Heart left ventricle (tissue), 16 donors: ENCODE results near the gene OXSR1. TPM values are rescaled to one million over a fixed set of nuclear protein-coding genes. Genes with fewer than 3 reads are reported as not detected.

Experiments
- ATAC-seq, 4 donors: fragments of 200-7000 bp; cut with Tn5 transposase; one replicate each; pipeline ENCODE4 v1.9.1; 2020 to 2022; ENCODE audit warnings: moderate library complexity in 4 of 4, mild to moderate bottlenecking in 3 of 4, moderate number of reproducible peaks in 1 of 4
- DNase-seq, 5 donors: peaks; one replicate each; pipeline ENCODE4 v3.0.0-alpha.2; 2020
- H3K27ac ChIP-seq, 12 donors: fragments of 200-600 bp; sonication (generic) in 4 of 12; one replicate each; pipeline versions ENCODE4 v1.5.0 to v1.8.0; 2016 to 2022; ENCODE audit warnings: mild to moderate bottlenecking in 2 of 12
- H3K27me3 ChIP-seq, 9 donors: fragments of 200-600 bp; sonication (generic) in 2 of 9; one replicate each; pipeline versions ENCODE4 v1.5.1 to v1.8.0; 2016 to 2022; ENCODE audit warnings: mild to moderate bottlenecking in 3 of 9
- H3K36me3 ChIP-seq, 9 donors: fragments of 200-600 bp; sonication (generic) in 2 of 9; one replicate each; pipeline versions ENCODE4 v1.5.0 to v1.8.0; 2018 to 2022; ENCODE audit warnings: mild to moderate bottlenecking in 2 of 9
- H3K4me1 ChIP-seq, 12 donors: fragments of 200-600 bp; sonication (generic) in 4 of 12; one replicate each; pipeline versions ENCODE4 v1.5.0 to v1.8.0; 2016 to 2022; ENCODE audit warnings: mild to moderate bottlenecking in 3 of 12
- H3K4me3 ChIP-seq, 12 donors: fragments of 200-600 bp; sonication (generic) in 4 of 12; one replicate each; pipeline versions ENCODE4 v1.5.0 to v1.8.0; 2017 to 2022; ENCODE audit warnings: mild to moderate bottlenecking in 9 of 12, moderate library complexity in 4 of 12
- H3K9me3 ChIP-seq, 12 donors: fragments of 200-600 bp; sonication (generic) in 4 of 12; one replicate each; pipeline versions ENCODE4 v1.5.0 to v1.8.0; 2016 to 2022; ENCODE audit warnings: mild to moderate bottlenecking in 1 of 12
- POLR2A ChIP-seq, 2 donors: fragments of 450-650 bp; IDR thresholded peaks; one replicate each; pipeline ENCODE4 v1.6.1; 2017; ENCODE audit warnings: antibody characterized with exemption in 2 of 2, mild to moderate bottlenecking in 2 of 2, moderate library complexity in 2 of 2
- WGBS, 4 donors: extraction: QIAGEN DNeasy Blood & Tissue Kit in 2 of 4; methylation state at CpG; one replicate each; pipeline versions ENCODE4 v1.1.5 to v1.1.7; 2013 to 2018; 5-methylcytosine and 5-hydroxymethylcytosine counted together
- intact Hi-C, 10 donors: fragments of 100-400 bp; cut with DNase I; formaldehyde crosslinking; loops; one replicate each; pipeline versions ENCODE4 v1.11.1 to v1.14.2; 2022
- polyA plus RNA-seq, 2 donors: library from polyadenylated mRNA; stranded (reverse); fragments of 200-250 nt; gene quantifications; one replicate each; pipeline ENCODE4 v1.2.3, GENCODE V29; 2013
- total RNA-seq, 9 donors: library from RNA; depleted of rRNA in 2 of 9; stranded (reverse); fragments of >200 nt in 2 of 9; fragmentation: NEBNext Ultra II Directional in 3 of 9; extraction: Animal tissue kit (Norgen Biotek cat#: 25700) in 3 of 9; gene quantifications; one replicate each; pipeline versions ENCODE4 v1.1.0 to v1.2.4, GENCODE V29; 2016 to 2023
- TF ChIP-seq, protein P1 (sequence below), 12 donors: fragments of 200-600 bp; sonication (generic) in 4 of 12; IDR thresholded peaks; one replicate each; pipeline versions ENCODE4 v1.5.0 to v1.8.0; 2018 to 2022; ENCODE audit warnings: antibody characterized with exemption in 12 of 12, mild to moderate bottlenecking in 5 of 12
- donor health status: ischemic (EF 13 %, LVEDD 7.1; RV severe dilation, severe dysfunction).
- donor health status: healthy with polysubstance abuse.
- donor health status: DM: no; HTN: yes; CAD: no.
- donor health status: DM: no; HTN: no; CAD: no.
- donor health status: ischemic (EF 25% LVEDD 6.9; RV normal size, moderate dysfunction).
- donor health status: ischemic (EF 25% LVEDD 5.7; RV mildly dilated, moderate dysfunction).
- donor health status: healthy.
- donor health status: DM: yes; HTN: yes; CAD: no.
- donor health status: ischemic (EF 35%, LVEDD 5.7; RV mildly dilated, moderate dysfunction).
- donor health status: nonischemic (EF 11% LVEDD 7.7; RV severe dilation, severe dysfunction).
- donor health status: DM: yes; HTN: yes; CAD: no.
- donor health status: PGD.
- donor health status: ischemic (EF 29% LVEDD 5.4; RV normal size, mild dysfunction).
- donor health status: nonischemic (EF 23%, LVEDD 6.1; RV moderate dilation, normal function).

The OXSR1 gene
- total and polyA plus RNA-seq, 11 donors, result 10.4 to 38.3 (median 31.7) TPM

DNA sequence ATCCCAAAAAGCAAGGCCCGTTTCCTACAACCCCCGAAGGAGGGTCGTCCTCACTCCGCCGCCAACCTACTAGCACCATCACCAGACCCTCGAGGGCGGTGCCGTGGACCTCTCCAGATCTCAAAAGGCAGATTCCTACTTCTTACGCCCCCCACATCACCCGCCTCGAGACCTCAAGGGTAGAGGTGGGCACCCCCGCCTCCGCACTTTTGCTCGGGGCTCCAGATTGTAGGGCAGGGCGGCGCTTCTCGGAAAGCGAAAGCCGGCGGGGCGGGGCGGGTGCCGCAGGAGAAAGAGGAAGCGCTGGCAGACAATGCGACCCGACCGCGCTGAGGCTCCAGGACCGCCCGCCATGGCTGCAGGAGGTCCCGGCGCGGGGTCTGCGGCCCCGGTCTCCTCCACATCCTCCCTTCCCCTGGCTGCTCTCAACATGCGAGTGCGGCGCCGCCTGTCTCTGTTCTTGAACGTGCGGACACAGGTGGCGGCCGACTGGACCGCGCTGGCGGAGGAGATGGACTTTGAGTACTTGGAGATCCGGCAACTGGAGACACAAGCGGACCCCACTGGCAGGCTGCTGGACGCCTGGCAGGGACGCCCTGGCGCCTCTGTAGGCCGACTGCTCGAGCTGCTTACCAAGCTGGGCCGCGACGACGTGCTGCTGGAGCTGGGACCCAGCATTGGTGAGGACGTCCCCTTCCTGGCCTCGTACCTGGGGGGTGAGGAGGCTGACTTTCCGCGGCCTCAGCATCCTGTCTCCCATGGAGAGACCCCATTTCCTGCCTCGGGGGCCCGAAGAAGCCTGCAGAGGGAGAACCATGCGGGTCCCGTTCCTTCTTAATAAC is 26.8 kb upstream of the OXSR1 start, which contains the start of gene MYD88:
Gene MYD88, plus strand, starts transcription at position 313 of the 842 bp plus-strand sequence. Its CDS starts 40 bp downstream, at position 353.
- H3K4me1 ChIP-seq, result peaks cover 0 to 68% (median 34%) of the 10 kb centered on the region in 12 donors
- ATAC-seq, result peak in 3 of 4 donors; percentile 45 to 62 (median 59)

DNA sequence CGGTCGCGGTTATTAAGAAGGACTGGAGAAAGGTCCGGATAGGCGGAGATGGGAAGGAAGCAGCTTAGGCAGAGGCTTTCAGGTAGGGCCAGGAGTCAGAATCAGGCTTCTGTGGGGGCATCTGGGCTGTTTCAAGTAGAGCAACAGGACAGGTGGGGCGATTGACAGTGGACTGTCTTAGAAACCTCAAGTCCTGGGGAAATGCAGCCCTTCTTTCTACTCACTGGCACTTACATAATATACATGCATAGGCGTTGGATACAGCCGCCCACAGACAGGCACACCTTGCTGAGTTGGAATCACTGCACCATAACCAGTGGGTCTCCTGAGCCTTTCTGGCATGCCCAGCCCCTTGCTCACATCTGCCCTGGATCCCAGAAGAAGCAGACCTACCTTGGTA is 26.1 kb upstream of the OXSR1 start:
- no peak for TF ChIP-seq POLR2A (IDR thresholded peaks at IDR 0.05)
- TF ChIP-seq, protein P1, sequence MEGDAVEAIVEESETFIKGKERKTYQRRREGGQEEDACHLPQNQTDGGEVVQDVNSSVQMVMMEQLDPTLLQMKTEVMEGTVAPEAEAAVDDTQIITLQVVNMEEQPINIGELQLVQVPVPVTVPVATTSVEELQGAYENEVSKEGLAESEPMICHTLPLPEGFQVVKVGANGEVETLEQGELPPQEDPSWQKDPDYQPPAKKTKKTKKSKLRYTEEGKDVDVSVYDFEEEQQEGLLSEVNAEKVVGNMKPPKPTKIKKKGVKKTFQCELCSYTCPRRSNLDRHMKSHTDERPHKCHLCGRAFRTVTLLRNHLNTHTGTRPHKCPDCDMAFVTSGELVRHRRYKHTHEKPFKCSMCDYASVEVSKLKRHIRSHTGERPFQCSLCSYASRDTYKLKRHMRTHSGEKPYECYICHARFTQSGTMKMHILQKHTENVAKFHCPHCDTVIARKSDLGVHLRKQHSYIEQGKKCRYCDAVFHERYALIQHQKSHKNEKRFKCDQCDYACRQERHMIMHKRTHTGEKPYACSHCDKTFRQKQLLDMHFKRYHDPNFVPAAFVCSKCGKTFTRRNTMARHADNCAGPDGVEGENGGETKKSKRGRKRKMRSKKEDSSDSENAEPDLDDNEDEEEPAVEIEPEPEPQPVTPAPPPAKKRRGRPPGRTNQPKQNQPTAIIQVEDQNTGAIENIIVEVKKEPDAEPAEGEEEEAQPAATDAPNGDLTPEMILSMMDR (IDR thresholded peaks at IDR 0.05), result no peak
- Histone ChIP-seq H3K27me3 (no peaks in the 10 kb centered on the region), H3K4me1 (peaks cover 0 to 64% (median 29%) of the 10 kb centered on the region in 12 donors), H3K9me3 (no peaks in the 10 kb centered on the region), H3K27ac (peak overlapping the region; percentile 90 to 99 (median 94)), H3K36me3 (peaks cover 0 to 36% (median 12%) of the 10 kb centered on the region in 9 donors), H3K4me3 (peak overlapping the region; percentile 29 to 99 (median 90))
- intact Hi-C loops, result loop anchor here in 5 of 10 donors (2.0 to 10.0 kb wide), 7 partner anchors 26 to 336 kb away; partner anchors contain the start of genes ACVR2B (in 2 of the 5), XYLB (in 2 of the 5) and OXSR1 (in 1 of the 5)
- WGBS, 4 donors, result 26 to 43% (median 29%) methylated on average over 8 of the region's 8 CpGs
- no peak for ATAC-seq
- DNase-seq, result no peak

More for the DNA sequence above, 26.8 kb upstream of the OXSR1 start, which contains the start of gene MYD88:
- Histone ChIP-seq H3K4me3 (peak within 1 kb of the TSS; percentile 29 to 99 (median 90)), H3K9me3 (no peaks in the 10 kb centered on the region), H3K27ac (peak within 1 kb of the TSS; percentile 90 to 99 (median 94)), H3K36me3 (peaks cover 0 to 42% (median 19%) of the 10 kb centered on the region in 9 donors), H3K27me3 (no peaks in the 10 kb centered on the region)
- DNase-seq, result peak; percentile 85 to 94 (median 89)
- TF ChIP-seq, protein P1 (IDR thresholded peaks at IDR 0.05), result peak in 1 of 12 donors; percentile 17
- TF ChIP-seq POLR2A (IDR thresholded peaks at IDR 0.05), result peak in 1 of 2 donors; percentile 67
- intact Hi-C loops, result loop anchor here in 5 of 10 donors (2.0 to 10.0 kb wide), 7 partner anchors 26 to 336 kb away; partner anchors contain the start of genes ACVR2B (in 2 of the 5), XYLB (in 2 of the 5) and OXSR1 (in 1 of the 5)
- 3 to 6% (median 4%) methylated on average over 39 to 65 of the region's 65 CpGs for WGBS, 4 donors

DNA sequence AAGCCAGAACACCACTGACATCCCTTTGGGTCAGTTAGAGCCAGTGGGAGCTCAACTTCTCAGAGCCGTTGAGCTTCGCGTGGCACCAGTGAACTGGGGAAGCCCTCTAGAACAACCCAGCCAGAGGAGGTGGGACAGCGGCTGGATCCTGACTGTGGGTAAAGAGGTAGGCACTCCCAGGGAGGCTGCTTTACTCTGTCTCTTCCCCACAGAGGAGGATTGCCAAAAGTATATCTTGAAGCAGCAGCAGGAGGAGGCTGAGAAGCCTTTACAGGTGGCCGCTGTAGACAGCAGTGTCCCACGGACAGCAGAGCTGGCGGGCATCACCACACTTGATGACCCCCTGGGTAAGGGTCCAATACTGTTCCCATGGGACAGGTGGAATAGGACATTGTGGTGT is 25.7 kb upstream of the OXSR1 start:
- peaks cover 0 to 31% (median 8%) of the 10 kb centered on the region in 9 donors for H3K36me3 ChIP-seq
- H3K4me3 ChIP-seq, result peak overlapping the region; percentile 29 to 99 (median 90)
- ATAC-seq (no peak), DNase-seq (no peak)
- intact Hi-C loops, result loop anchor here in 5 of 10 donors (2.0 to 10.0 kb wide), 8 partner anchors 25 to 335 kb away; partner anchors contain the start of genes ACVR2B (in 2 of the 5), XYLB (in 2 of the 5) and OXSR1 (in 1 of the 5)
- H3K4me1 ChIP-seq, result peaks cover 0 to 59% (median 29%) of the 10 kb centered on the region in 12 donors
- WGBS, 4 donors, result 87 to 98% (median 91%) methylated on average over 4 to 7 of the region's 7 CpGs
- H3K9me3 ChIP-seq, result no peaks in the 10 kb centered on the region
- no peaks in the 10 kb centered on the region for H3K27me3 ChIP-seq
- peak overlapping the region in 2 of 12 donors; percentile 94 to 99 for H3K27ac ChIP-seq
- TF ChIP-seq, protein P1 (IDR thresholded peaks at IDR 0.05), result no peak
- no peak for TF ChIP-seq POLR2A (IDR thresholded peaks at IDR 0.05)
